HTERT RPE-1 (cell line): ENCODE results near the gene HSPA5.
"Not testable (repeated sequence)": the region's sequence is repeated elsewhere in the genome, so short reads cannot be mapped to it uniquely, and the experiment has no call there.

ENCODE experiments used
- in situ Hi-C: fragments of 300-500 bp; cut with MboI; formaldehyde crosslinking; loops from 4 replicates; pipeline ENCODE4 v1.14.3; 2020; ENCODE audit warnings: low sequenced_read_pairs

The HSPA5 gene

DNA sequence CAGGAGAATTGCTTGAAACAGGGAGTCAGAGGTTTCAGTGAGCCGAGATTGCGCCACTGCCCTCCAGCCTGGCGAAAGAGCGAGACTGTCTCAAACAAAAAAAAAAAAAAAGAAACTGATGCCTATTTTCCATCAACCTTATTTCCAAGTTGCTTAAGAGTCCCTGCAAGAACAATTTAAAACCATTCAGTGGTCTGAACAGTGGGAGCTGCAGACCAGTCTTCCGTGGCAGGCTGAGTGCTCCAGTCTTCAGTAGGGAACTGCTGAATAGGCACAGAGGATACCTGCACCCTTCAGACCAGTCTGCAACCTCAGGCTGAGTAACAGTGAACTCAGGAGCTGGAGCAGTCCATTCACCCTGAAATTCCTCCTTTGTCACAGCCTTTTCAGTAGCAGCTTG, 46.7 kb downstream of the HSPA5 start:
- in situ Hi-C loops, result not testable (repeated sequence)

DNA sequence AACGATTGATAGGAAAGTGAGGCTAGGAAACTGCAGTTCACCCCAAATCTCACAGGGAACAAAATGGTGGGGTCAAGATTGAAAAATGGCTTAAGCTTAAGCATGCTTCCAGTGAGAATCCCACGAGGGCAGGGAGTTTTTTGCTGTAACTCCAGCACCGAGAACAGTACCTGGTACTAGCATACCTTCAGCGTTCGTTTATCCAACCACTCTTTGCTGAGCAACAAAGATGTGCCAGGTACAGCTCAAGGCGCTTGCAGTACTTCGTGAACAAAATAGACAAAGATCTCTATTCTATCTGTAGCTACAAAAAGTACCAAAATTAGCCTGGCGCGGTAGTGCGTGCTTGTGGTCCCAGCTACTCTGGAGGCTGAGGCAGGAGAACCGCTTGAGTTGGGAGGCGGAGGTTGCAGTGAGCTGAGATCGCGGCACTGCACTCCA, 50.8 kb downstream of the HSPA5 start:
- in situ Hi-C loops, result no loop called here

DNA sequence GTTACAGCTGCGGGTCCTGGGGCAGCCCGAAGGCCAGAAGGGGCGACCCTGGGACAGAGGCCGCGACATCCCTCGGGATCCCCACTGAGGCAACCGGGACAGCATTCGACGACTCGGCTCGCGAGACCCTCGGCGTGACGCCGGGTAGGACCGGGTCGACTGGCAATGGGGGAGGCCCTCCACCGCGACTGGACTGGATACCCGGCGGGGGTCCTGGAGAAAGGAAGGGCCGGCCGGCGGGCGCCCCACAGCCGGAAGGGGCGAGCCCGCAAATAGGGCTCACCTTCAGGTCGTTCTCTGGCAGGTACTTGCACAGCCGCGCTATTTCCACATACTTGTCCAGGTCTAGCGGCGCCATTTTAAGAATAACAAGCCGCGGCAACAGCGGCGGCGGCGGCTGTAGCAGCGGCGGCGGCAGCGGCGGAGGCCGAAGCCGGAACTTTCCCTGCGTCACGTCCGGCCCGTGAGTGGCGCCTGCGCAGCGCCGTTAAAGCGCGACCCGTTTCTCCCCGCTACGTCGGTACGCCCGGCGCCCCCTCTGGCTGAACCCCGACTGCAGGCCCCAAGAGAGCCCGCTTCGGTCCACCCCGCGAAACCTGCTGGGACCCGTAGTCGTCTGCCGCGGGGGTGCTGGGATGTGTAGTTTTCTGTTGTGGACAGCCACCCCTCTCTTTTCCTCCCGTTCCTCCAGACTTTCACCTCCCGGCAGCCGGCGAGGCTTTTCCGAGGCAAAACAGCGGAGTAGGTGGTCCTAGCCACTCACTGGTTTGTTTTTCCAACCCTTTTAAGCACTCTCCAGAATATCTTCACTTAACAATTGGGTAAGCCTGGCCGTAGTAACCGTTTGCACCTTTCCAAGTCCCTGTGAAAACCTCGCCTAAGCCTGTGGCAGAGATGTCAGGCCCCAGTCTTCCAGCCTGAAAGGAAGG, 51.5 kb downstream of the HSPA5 start, which contains the start of gene PPP6C:
Gene PPP6C (minus strand): TSS at position 443 of the 929 bp plus-strand sequence. CDS start 85 bp downstream, at position 358.
- in situ Hi-C loops, result no loop called here

DNA sequence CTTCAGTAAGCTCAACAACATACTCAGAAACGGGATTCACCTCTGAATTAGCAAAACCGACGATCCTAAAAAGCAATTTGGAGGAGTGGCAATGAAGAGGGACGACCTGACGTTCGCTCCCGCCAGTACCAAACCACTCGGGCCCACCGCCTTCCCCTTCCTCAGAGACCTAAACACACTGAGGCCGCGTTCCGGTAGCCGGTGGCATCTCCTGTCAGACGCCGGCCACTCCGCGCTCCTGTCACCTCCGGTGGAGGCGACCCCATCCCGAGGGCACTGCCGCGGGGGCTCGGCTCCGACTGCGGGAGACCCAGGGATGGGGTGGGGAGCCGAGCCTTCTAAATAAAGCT, 52.2 kb downstream of the HSPA5 start:
- in situ Hi-C loops, result no loop called here
